PC-9 (cell line): ENCODE results near the gene MGAT1. TPM values are rescaled to one million over a fixed set of nuclear protein-coding genes. Genes with fewer than 3 reads are reported as not detected.

Experiments
- BruUV-seq: library from RNA; stranded (reverse); fragments of 400-500 nt; replicated peaks from 2 replicates; lab custom pipeline; 2021; lab: Mats Ljungman, UMichigan
- CTCF ChIA-PET: fragments of 300-600 bp; sonication (Branson Sonifier 250); formaldehyde crosslinking; loops from one replicate; lab custom pipeline; 2022; ENCODE audit warnings: antibody characterized with exemption; lab: Charles Lee
- POLR2A ChIA-PET: fragments of 300-600 bp; sonication (Branson Sonifier 250); formaldehyde crosslinking; loops from one replicate; lab custom pipeline; 2022; ENCODE audit warnings: antibody characterized with exemption; ENCODE audit not compliant: unreplicated experiment; lab: Charles Lee
- DNase-seq, 2 experiments: peaks; one replicate each; pipeline versions ENCODE4 v3.0.0 to v3.0.0-alpha.2; 2015 to 2022; ENCODE audit warnings: mixed read lengths in 1 of 2
- H2AFZ ChIP-seq: fragments of 200-600 bp; sonication (generic); 2 replicates; pipeline ENCODE4 v1.8.1; 2017; ENCODE audit warnings: antibody characterized with exemption
- H3F3A ChIP-seq: fragments of 200-600 bp; sonication (generic); 2 replicates; pipeline ENCODE4 v1.8.1; 2017; ENCODE audit warnings: antibody characterized with exemption, mild to moderate bottlenecking, low read depth; ENCODE audit not compliant: insufficient read depth
- H3K27ac ChIP-seq: fragments of 200-600 bp; sonication (generic); 2 replicates; pipeline ENCODE4 v1.6.1; 2016; ENCODE audit warnings: mixed run types
- H3K27me3 ChIP-seq: fragments of 200-600 bp; sonication (generic); 2 replicates; pipeline ENCODE4 v1.6.1; 2016; ENCODE audit warnings: low read depth, mixed run types; ENCODE audit not compliant: insufficient read depth
- H3K36me3 ChIP-seq: fragments of 200-600 bp; sonication (generic); 2 replicates; pipeline ENCODE4 v1.6.1; 2016; ENCODE audit warnings: low read depth, mixed run types
- H3K4me1 ChIP-seq: fragments of 200-600 bp; sonication (generic); replicated peaks from 2 replicates; pipeline ENCODE4 v1.6.1; 2016; ENCODE audit warnings: mixed run types; ENCODE audit not compliant: insufficient read depth
- H3K4me2 ChIP-seq: fragments of 200-600 bp; sonication (generic); 2 replicates; pipeline ENCODE4 v1.6.1; 2017; ENCODE audit warnings: mixed run types
- H3K4me3 ChIP-seq: fragments of 200-600 bp; sonication (generic); 2 replicates; pipeline ENCODE4 v1.6.1; 2016; ENCODE audit warnings: mixed run types
- H3K79me2 ChIP-seq: fragments of 200-600 bp; sonication (generic); 2 replicates; pipeline ENCODE4 v1.6.1; 2017; ENCODE audit warnings: low read depth, mixed run types
- H3K9me2 ChIP-seq: fragments of 200-600 bp; sonication (generic); 2 replicates; pipeline ENCODE4 v1.8.1; 2017; ENCODE audit warnings: mild to moderate bottlenecking; ENCODE audit not compliant: insufficient read depth
- H3K9me3 ChIP-seq: fragments of 200-600 bp; sonication (generic); 2 replicates; pipeline ENCODE4 v1.8.1; 2016; ENCODE audit warnings: low read depth; ENCODE audit not compliant: insufficient read depth
- H4K20me1 ChIP-seq: fragments of 200-600 bp; sonication (generic); 2 replicates; pipeline ENCODE4 v1.8.1; 2017; ENCODE audit not compliant: insufficient read depth
- EZH2 ChIP-seq: fragments of 200-600 bp; sonication (generic); IDR thresholded peaks from 2 replicates; pipeline ENCODE4 v1.8.0; 2017; ENCODE audit warnings: antibody characterized with exemption, low read depth
- intact Hi-C: fragments of 100-400 bp; cut with micrococcal nuclease; formaldehyde crosslinking; loops from one replicate; pipeline ENCODE4 v1.10.0; 2022; ENCODE audit not compliant: unreplicated experiment
- total RNA-seq: library from RNA; stranded (reverse); gene quantifications from 2 replicates; pipeline ENCODE4 v1.2.3, GENCODE V29; 2021
- TF ChIP-seq, protein P1 (sequence below): fragments of 200-600 bp; sonication (generic); conservative IDR thresholded peaks from 2 replicates; pipeline ENCODE4 v1.6.1; 2017; ENCODE audit warnings: mixed run types, antibody characterized with exemption, mild to moderate bottlenecking, moderate library complexity

MGAT1 gene
- total RNA-seq, 1 experiment from 2014 or later, result 103 TPM

DNA sequence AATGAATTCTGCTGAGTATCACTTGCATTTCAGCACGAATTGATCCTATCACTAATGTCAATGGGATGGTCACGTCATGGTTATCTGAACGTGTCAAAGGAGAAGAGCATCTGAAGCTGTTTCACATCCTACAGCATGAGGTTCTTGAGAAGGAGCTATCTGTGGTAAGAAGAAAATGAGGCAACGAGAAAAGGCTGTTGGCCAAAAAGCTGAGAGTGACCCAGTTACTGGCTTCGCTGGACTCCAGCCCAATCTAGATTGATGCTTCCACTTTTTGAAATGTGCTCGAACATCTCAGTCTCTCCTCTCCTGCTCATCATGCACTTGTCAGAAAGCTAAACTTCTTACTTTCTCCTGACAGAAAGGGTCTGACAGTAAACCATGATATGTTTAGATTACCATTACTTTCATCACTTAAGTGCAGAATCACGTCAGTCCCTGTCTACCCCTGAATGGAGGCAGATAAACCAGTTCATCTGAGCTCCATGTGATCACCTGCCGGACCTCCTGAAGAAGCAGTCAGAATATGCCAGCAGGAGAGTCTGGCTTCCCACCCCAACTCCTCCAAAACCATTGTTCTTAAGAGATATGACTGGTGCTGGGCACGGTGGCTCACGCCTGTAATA is 22.5 kb downstream of the MGAT1 start:
- TF ChIP-seq EZH2, result no peak
- TF ChIP-seq, protein P1, sequence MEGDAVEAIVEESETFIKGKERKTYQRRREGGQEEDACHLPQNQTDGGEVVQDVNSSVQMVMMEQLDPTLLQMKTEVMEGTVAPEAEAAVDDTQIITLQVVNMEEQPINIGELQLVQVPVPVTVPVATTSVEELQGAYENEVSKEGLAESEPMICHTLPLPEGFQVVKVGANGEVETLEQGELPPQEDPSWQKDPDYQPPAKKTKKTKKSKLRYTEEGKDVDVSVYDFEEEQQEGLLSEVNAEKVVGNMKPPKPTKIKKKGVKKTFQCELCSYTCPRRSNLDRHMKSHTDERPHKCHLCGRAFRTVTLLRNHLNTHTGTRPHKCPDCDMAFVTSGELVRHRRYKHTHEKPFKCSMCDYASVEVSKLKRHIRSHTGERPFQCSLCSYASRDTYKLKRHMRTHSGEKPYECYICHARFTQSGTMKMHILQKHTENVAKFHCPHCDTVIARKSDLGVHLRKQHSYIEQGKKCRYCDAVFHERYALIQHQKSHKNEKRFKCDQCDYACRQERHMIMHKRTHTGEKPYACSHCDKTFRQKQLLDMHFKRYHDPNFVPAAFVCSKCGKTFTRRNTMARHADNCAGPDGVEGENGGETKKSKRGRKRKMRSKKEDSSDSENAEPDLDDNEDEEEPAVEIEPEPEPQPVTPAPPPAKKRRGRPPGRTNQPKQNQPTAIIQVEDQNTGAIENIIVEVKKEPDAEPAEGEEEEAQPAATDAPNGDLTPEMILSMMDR, result no peak
- intact Hi-C loops, result loop anchor here (5.0 kb wide), 1 partner anchor 262 kb away; the partner anchor contains the start of gene BTNL9

DNA sequence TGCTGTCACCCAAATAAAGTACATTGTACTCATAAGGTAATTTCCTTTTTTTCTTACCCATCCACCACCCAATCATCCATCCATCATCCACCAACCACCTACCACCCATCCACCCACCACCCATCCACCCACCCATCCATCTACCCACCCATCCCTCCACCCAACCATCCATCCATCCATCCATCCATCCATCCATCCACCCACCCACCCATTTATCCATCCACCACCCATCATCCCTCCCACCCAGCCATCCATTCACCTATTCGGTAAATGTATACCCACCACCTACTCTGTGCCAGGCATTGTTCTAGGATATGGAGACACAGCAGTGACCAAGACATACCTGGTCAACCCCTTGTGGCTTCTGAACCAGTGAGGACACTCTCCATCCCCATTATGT is 25.1 kb downstream of the MGAT1 start:
- no peak for TF ChIP-seq EZH2
- TF ChIP-seq, protein P1, result no peak
- H3K4me3 ChIP-seq, result no peak overlapping the region
- H3K27me3 ChIP-seq, result 0 out of 2 replicates have a peak, but pooled peaks cover 12% of the 10 kb centered on the region
- H3F3A ChIP-seq, result no peaks in the 10 kb centered on the region
- no peaks in the 10 kb centered on the region for H3K4me1 ChIP-seq
- H3K79me2 ChIP-seq, result no peaks in the 10 kb centered on the region
- BruUV-seq, result no TSS peak
- H2AFZ ChIP-seq, result no peak overlapping the region
- POLR2A ChIA-PET, result interaction anchor here (0.7 kb wide), 1 partner anchor 20 kb away, joined by 5 read pairs; no protein-coding TSS in a partner anchor
- intact Hi-C loops, result no loop called here
- H3K36me3 ChIP-seq, result no peaks in the 10 kb centered on the region
- DNase-seq, result no peak
- CTCF ChIA-PET, result no interaction called here
- no peaks in the 10 kb centered on the region for H4K20me1 ChIP-seq
- H3K4me2 ChIP-seq, result no peak overlapping the region
- H3K27ac ChIP-seq, result no peak overlapping the region
- H3K9me3 ChIP-seq, result no peaks in the 10 kb centered on the region
- no peaks in the 10 kb centered on the region for H3K9me2 ChIP-seq

More for the DNA sequence above, 22.5 kb downstream of the MGAT1 start:
- Histone ChIP-seq H3F3A (peaks cover 4% of the 10 kb centered on the region; the same call in 1 of the 2 replicates), H3K79me2 (no peaks in the 10 kb centered on the region), H2AFZ (no peak overlapping the region), H3K4me3 (no peak overlapping the region), H3K27me3 (0 out of 2 replicates have a peak, but pooled peaks cover 7% of the 10 kb centered on the region), H4K20me1 (no peaks in the 10 kb centered on the region), H3K36me3 (no peaks in the 10 kb centered on the region), H3K27ac (no peak overlapping the region), H3K4me2 (no peak overlapping the region), H3K9me2 (no peaks in the 10 kb centered on the region), H3K4me1 (peaks cover under 1% of the 10 kb centered on the region), H3K9me3 (no peaks in the 10 kb centered on the region)
- CTCF ChIA-PET, result interaction anchor here (0.6 kb wide), 1 partner anchor 304 kb away, joined by 3 read pairs; no protein-coding TSS in a partner anchor
- POLR2A ChIA-PET, result no interaction called here
- no TSS peak for BruUV-seq
- DNase-seq, result no peak

DNA sequence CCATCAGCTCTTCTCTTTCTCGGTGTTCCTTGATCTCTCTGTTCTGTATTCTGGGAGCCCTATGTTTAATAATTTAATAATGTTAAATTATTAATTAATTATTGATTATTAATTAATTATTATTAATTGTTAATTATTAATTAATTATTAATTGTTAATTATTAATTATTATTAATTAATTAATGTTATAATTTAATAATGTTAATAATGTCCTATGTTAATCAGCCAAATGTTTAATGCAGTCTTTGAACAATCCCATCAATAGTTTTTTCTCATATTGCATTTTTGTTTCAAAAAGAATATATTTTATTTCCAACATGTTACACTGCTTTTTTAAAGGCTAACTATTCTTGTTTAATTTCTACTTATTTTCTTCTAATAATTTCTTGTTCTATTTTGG is 26.2 kb downstream of the MGAT1 start:
- no peak for TF ChIP-seq EZH2
- TF ChIP-seq, protein P1, result no peak
- DNase-seq, result no peak
- BruUV-seq, result no TSS peak
- 0 out of 2 replicates have a peak, but pooled peaks cover 6% of the 10 kb centered on the region for H3K9me3 ChIP-seq
- no peak overlapping the region for H2AFZ ChIP-seq
- H3K79me2 ChIP-seq, result no peaks in the 10 kb centered on the region
- H3K4me3 ChIP-seq, result no peak overlapping the region
- intact Hi-C loops, result no loop called here
- H3K9me2 ChIP-seq, result no peaks in the 10 kb centered on the region
- no peaks in the 10 kb centered on the region for H3K4me1 ChIP-seq
- POLR2A ChIA-PET, result no interaction called here
- no peak overlapping the region for H3K27ac ChIP-seq
- H3K27me3 ChIP-seq, result 0 out of 2 replicates have a peak, but pooled peaks cover 12% of the 10 kb centered on the region
- H4K20me1 ChIP-seq, result no peaks in the 10 kb centered on the region
- CTCF ChIA-PET, result no interaction called here
- no peaks in the 10 kb centered on the region for H3F3A ChIP-seq
- no peaks in the 10 kb centered on the region for H3K36me3 ChIP-seq
- H3K4me2 ChIP-seq, result no peak overlapping the region
